Measurements from ENCODE around the gene GRIA2. TPM values are rescaled to one million over a fixed set of nuclear protein-coding genes. Genes with fewer than 3 reads are reported as not detected.
"Not testable (repeated sequence)": the region's sequence is repeated elsewhere in the genome, so short reads cannot be mapped to it uniquely, and the experiment has no call there.

Gene GRIA2
- 10 to 100 TPM in 2 of 4 donors, 1 to 10 TPM in 2; 4.5 to 21.6 (median 9.8) TPM for total RNA-seq

DNA sequence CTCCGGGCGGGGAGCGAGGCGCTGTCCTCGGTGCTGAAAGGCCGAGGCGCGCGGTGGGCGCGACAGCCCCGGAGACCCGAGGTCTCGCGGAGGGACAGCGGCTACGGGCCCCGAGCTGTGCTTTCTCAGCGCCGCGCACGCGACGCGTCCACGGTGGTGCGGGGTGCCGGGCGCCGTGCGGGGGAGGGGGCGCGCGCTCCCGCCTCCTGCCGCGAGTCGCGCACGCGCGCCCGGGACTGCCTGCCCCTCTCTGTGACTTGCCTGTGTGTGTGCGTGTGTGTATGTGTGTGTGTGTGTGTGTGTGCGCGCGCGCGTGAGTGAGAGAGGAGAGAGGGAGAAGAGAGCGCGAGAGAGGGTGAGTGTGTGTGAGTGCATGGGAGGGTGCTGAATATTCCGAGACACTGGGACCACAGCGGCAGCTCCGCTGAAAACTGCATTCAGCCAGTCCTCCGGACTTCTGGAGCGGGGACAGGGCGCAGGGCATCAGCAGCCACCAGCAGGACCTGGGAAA lies at the start of gene GRIA2:
GRIA2 (plus strand) TSS at position 358 of the 511 bp plus-strand sequence. CDS start 315 bp downstream, outside the sequence.
- peaks cover 0 to 35% (median 8%) of the 10 kb centered on the region in 4 donors for H3K4me1 ChIP-seq
- H3K4me3 ChIP-seq: peak within 1 kb of the TSS in 3 of 4 donors; percentile 32 to 59 (median 52)
- no peaks in the 10 kb centered on the region for H3K9me3 ChIP-seq
- no peaks in the 10 kb centered on the region for H3K36me3 ChIP-seq
- no peak for TF ChIP-seq EP300 (IDR thresholded peaks at IDR 0.05)
- TF ChIP-seq, protein P1, sequence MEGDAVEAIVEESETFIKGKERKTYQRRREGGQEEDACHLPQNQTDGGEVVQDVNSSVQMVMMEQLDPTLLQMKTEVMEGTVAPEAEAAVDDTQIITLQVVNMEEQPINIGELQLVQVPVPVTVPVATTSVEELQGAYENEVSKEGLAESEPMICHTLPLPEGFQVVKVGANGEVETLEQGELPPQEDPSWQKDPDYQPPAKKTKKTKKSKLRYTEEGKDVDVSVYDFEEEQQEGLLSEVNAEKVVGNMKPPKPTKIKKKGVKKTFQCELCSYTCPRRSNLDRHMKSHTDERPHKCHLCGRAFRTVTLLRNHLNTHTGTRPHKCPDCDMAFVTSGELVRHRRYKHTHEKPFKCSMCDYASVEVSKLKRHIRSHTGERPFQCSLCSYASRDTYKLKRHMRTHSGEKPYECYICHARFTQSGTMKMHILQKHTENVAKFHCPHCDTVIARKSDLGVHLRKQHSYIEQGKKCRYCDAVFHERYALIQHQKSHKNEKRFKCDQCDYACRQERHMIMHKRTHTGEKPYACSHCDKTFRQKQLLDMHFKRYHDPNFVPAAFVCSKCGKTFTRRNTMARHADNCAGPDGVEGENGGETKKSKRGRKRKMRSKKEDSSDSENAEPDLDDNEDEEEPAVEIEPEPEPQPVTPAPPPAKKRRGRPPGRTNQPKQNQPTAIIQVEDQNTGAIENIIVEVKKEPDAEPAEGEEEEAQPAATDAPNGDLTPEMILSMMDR (IDR thresholded peaks at IDR 0.05): no peak
- no peak for TF ChIP-seq POLR2A (IDR thresholded peaks at IDR 0.05)
- H3K27me3 ChIP-seq: peaks cover 0 to 39% of the 10 kb centered on the region in 2 donors
- no peak for DNase-seq (ENCODE audit: low spot score in 2 of 2)
- WGBS, 2 donors: 4 to 7% methylated on average over 37 to 51 of the region's 57 CpGs
- peak within 1 kb of the TSS in 2 of 4 donors; percentile 72 to 82 for H3K27ac ChIP-seq

DNA sequence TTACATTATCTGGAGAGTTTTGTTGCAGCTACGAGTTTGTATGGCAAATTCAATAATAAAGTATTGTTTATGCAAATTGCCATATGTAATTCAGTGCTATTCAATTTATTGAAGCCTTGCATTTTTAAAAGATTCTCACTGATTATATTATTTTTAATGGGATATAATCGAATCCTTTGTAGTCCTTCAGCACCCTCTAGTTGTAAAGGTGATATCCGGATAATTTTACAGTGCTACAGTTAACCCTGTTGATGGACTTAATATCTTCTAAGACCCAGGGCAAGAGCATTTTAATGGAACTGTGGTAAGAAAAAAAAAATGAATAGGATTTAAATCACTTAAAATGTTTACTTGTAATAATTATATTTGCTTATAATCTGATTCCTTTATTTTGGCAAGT lies 48.5 kb upstream of the GRIA2 start:
- no peak for DNase-seq (ENCODE audit: low spot score in 2 of 2)
- Histone ChIP-seq H3K27me3 (no peaks in the 10 kb centered on the region), H3K9me3 (no peaks in the 10 kb centered on the region), H3K36me3 (no peaks in the 10 kb centered on the region), H3K4me3 (no peak overlapping the region), H3K4me1 (no peaks in the 10 kb centered on the region), H3K27ac (no peak overlapping the region)
- TF ChIP-seq, protein P1 (IDR thresholded peaks at IDR 0.05): no peak
- TF ChIP-seq POLR2A (IDR thresholded peaks at IDR 0.05): no peak
- TF ChIP-seq EP300 (IDR thresholded peaks at IDR 0.05): no peak
- 29 to 34% methylated on average over 3 of the region's 3 CpGs for WGBS, 2 donors

DNA sequence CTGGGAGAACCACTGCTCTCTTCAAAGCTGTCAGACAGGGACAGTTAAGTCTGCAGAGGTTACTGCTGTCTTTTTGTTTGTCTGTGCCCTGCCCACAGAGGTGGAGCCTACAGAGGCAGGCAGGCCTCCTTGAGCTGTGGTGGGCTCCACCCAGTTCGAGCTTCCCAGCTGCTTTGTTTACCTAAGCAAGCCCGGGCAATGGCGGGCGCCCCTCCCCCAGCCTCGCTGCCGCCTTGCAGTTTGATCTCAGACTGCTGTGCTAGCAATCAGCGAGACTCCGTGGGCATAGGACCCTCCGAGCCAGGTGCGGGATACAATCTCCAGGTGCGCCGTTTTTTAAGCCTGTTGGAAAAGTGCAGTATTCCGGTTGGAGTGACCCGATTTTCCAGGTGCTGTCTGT lies 40.3 kb upstream of the GRIA2 start:
- H3K4me1 ChIP-seq; H3K36me3 ChIP-seq; H3K27me3 ChIP-seq; H3K4me3 ChIP-seq; H3K27ac ChIP-seq; DNase-seq (ENCODE audit: low spot score in 2 of 2); H3K9me3 ChIP-seq: not testable (repeated sequence)
- WGBS, 2 donors: 88 to 93% methylated on average over 9 to 12 of the region's 14 CpGs

DNA sequence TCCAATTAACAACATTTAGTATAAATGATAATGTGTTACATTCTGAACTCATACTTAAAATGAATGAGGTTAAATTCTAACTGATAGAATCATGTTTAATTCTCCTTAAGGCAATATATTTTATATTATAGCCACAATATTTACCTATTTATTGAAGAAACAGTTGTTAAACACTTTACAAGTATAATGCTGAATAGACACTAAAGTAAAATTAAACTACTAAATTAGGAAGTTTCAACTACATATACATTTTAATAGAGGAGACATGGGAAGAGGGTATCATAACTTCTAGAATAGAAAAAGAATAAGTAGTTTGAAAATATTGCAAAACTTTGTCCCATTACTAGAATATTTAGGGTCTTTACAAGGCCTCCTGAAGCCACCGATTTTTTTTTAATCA lies 36.2 kb upstream of the GRIA2 start:
- 92 to 98% methylated on average over 1 of the region's 1 CpG for WGBS, 2 donors
- DNase-seq (ENCODE audit: low spot score in 2 of 2): no peak
- no peak for TF ChIP-seq EP300 (IDR thresholded peaks at IDR 0.05)
- TF ChIP-seq, protein P1 (IDR thresholded peaks at IDR 0.05): no peak
- TF ChIP-seq POLR2A (IDR thresholded peaks at IDR 0.05): no peak

DNA sequence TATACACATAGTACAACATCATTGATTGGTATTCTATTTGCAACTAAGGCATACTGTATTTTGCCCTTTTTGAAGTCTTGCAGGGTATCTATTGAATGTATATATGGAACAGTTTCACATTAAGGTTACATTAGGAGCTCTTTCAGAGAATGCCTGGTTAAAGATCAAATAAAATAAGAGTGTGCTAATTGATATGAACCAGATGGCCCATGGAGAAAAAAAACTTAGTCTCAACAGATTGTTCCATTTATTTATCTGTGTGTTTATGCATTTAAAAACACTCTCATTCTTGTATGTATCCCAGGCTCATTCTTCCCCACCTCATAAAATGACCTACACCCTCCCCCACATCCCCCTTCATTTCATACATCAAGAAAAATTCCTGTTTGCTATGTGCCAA lies 35.2 kb upstream of the GRIA2 start:
- Histone ChIP-seq H3K27me3 (no peaks in the 10 kb centered on the region), H3K36me3 (no peaks in the 10 kb centered on the region), H3K9me3 (peaks cover 0 to 17% (median 0%) of the 10 kb centered on the region in 4 donors), H3K27ac (no peak overlapping the region), H3K4me3 (no peak overlapping the region), H3K4me1 (no peaks in the 10 kb centered on the region)
- TF ChIP-seq POLR2A (IDR thresholded peaks at IDR 0.05): no peak
- no peak for TF ChIP-seq EP300 (IDR thresholded peaks at IDR 0.05)
- TF ChIP-seq, protein P1 (IDR thresholded peaks at IDR 0.05): no peak
- DNase-seq (ENCODE audit: low spot score in 2 of 2): no peak

More for the DNA sequence above, 36.2 kb upstream of the GRIA2 start:
- Histone ChIP-seq H3K27me3 (no peaks in the 10 kb centered on the region), H3K4me1 (no peaks in the 10 kb centered on the region), H3K9me3 (peaks cover 0 to 15% (median 0%) of the 10 kb centered on the region in 4 donors), H3K4me3 (no peak overlapping the region), H3K36me3 (no peaks in the 10 kb centered on the region), H3K27ac (no peak overlapping the region)

DNA sequence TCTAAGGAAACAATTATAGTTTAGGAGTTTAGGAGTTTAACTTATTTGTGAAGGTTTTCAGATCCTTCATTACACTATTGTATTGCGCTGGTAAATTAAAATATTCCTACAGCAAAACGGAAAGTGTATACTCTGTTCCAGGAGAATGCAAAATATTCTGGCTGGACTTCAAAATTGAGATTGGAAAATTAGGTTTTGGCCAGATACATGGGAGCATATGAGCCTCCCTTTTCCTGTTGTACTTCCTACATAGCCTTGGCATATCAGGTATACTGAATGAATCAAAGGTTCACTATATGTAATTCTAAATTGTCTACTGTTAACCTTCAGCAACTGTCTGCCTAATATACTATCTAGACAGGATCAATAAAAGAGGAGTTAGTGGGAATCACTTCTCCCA lies 25.2 kb upstream of the GRIA2 start:
- DNase-seq (ENCODE audit: low spot score in 2 of 2): no peak
- Histone ChIP-seq H3K4me3 (no peak overlapping the region), H3K27me3 (no peaks in the 10 kb centered on the region), H3K4me1 (no peaks in the 10 kb centered on the region), H3K27ac (no peak overlapping the region), H3K9me3 (no peaks in the 10 kb centered on the region), H3K36me3 (no peaks in the 10 kb centered on the region)
- TF ChIP-seq, protein P1 (IDR thresholded peaks at IDR 0.05): no peak
- TF ChIP-seq EP300 (IDR thresholded peaks at IDR 0.05) (no peak), POLR2A (IDR thresholded peaks at IDR 0.05) (no peak)
- 87 to 89% methylated on average over 2 of the region's 2 CpGs for WGBS, 2 donors
